ENCODE results near the gene ZNF526. TPM values are rescaled to one million over a fixed set of nuclear protein-coding genes. Genes with fewer than 3 reads are reported as not detected.

ZNF526 gene
- total and polyA plus RNA-seq, 10 donors: 1.9 to 15.0 (median 8.4) TPM

DNA sequence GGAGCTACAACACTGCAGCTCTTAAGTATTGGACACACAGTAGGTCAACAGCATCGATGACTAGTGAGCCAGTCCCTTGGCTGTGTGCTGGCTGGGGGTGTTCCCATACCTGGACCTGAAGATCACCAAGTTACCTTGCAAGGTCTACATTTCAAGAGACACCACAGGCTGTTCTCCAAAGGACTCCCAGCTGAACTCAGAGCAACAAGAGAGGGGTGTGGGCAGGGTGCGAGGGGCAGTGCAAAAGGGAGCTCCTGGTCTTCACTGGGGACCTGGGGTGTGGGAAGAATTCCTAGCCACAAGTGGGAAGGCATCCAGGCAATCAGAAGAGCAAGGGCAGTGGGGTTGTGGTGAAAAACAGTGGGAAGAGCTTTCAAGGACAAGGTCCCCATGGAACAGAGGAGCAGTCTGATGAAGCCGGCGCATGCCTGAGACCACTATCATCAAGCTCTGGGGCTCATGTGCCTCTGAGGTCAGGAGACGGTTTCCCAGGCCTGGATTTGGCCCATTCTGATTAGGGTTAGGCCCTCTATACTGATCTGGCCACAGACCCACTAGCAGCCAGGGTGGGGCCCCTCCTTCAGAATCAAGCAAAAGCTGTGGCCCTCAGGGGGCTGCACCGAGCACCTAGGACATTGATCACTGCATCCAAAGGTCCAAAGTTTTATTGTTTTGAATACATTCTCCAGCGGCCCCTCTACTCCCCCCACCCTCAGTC lies 27.0 kb downstream of the ZNF526 start:
- Histone ChIP-seq H3K27ac (peak overlapping the region in 3 of 8 donors; percentile 34 to 93 (median 41)), H3K27me3 (replicated peaks in 1 of 7) (no peaks in the 10 kb centered on the region), H3K4me3 (no peak overlapping the region), H3K36me3 (peaks cover 0 to 28% (median 17%) of the 10 kb centered on the region in 6 donors), H3K4me1 (peaks cover 25 to 83% (median 62%) of the 10 kb centered on the region in 6 donors), H3K9me3 (no peaks in the 10 kb centered on the region)
- intact Hi-C loops (cut with DNase I; ENCODE audit: low total_unique reads): no loop called here
- peak in 1 of 3 donors; percentile 35 for TF ChIP-seq POLR2AphosphoS5 (IDR thresholded peaks at IDR 0.05)
- no peak for TF ChIP-seq POLR2A (IDR thresholded peaks at IDR 0.05)
- TF ChIP-seq, protein P1, sequence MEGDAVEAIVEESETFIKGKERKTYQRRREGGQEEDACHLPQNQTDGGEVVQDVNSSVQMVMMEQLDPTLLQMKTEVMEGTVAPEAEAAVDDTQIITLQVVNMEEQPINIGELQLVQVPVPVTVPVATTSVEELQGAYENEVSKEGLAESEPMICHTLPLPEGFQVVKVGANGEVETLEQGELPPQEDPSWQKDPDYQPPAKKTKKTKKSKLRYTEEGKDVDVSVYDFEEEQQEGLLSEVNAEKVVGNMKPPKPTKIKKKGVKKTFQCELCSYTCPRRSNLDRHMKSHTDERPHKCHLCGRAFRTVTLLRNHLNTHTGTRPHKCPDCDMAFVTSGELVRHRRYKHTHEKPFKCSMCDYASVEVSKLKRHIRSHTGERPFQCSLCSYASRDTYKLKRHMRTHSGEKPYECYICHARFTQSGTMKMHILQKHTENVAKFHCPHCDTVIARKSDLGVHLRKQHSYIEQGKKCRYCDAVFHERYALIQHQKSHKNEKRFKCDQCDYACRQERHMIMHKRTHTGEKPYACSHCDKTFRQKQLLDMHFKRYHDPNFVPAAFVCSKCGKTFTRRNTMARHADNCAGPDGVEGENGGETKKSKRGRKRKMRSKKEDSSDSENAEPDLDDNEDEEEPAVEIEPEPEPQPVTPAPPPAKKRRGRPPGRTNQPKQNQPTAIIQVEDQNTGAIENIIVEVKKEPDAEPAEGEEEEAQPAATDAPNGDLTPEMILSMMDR (IDR thresholded peaks at IDR 0.05 in 8 of 11, conservative IDR thresholded peaks at IDR 0.05 in 3 of 11): no peak
- 69 to 95% (median 84%) methylated on average over 7 of the region's 7 CpGs for WGBS, 5 donors
- DNase-seq: no peak

DNA sequence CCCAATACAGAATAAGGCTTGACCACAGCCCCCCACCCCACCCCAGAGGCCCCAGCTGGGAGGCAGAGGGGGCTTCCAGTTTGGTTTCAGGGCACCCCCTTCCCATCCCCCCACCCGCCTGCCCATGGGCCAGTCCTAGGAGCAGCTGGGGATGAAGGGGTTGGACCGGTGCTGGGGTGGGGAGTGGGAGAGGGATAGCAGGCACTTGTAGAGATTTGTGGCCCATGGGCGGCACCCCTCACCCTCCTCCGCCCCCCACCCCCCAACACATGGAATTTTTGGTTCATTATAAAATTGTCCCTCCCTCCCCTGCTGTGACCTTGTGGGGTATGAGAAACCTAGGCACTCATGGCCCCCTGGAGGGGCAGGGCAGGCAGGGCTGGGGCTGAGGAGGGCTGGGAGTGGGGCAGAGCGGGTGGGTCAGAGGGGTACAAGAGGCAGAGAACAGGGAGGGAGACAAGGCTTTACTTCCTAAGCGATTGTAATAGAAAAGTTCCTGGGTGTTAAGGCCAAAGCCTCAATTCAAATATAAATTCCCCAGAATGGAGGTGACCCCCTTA lies 27.6 kb downstream of the ZNF526 start:
- no peaks in the 10 kb centered on the region for H3K9me3 ChIP-seq
- 81 to 97% (median 93%) methylated on average over 6 of the region's 6 CpGs for WGBS, 5 donors
- no peak overlapping the region for H3K4me3 ChIP-seq
- H3K27me3 ChIP-seq (replicated peaks in 1 of 7): no peaks in the 10 kb centered on the region
- peak overlapping the region in 3 of 8 donors; percentile 34 to 93 (median 41) for H3K27ac ChIP-seq
- TF ChIP-seq, protein P1 (IDR thresholded peaks at IDR 0.05 in 8 of 11, conservative IDR thresholded peaks at IDR 0.05 in 3 of 11): no peak
- TF ChIP-seq POLR2AphosphoS5 (IDR thresholded peaks at IDR 0.05) (no peak), POLR2A (IDR thresholded peaks at IDR 0.05) (no peak)
- peaks cover 31 to 89% (median 69%) of the 10 kb centered on the region in 6 donors for H3K4me1 ChIP-seq
- DNase-seq: no peak
- intact Hi-C loops (cut with DNase I; ENCODE audit: low total_unique reads): no loop called here
- H3K36me3 ChIP-seq: peaks cover 0 to 28% (median 17%) of the 10 kb centered on the region in 6 donors

DNA sequence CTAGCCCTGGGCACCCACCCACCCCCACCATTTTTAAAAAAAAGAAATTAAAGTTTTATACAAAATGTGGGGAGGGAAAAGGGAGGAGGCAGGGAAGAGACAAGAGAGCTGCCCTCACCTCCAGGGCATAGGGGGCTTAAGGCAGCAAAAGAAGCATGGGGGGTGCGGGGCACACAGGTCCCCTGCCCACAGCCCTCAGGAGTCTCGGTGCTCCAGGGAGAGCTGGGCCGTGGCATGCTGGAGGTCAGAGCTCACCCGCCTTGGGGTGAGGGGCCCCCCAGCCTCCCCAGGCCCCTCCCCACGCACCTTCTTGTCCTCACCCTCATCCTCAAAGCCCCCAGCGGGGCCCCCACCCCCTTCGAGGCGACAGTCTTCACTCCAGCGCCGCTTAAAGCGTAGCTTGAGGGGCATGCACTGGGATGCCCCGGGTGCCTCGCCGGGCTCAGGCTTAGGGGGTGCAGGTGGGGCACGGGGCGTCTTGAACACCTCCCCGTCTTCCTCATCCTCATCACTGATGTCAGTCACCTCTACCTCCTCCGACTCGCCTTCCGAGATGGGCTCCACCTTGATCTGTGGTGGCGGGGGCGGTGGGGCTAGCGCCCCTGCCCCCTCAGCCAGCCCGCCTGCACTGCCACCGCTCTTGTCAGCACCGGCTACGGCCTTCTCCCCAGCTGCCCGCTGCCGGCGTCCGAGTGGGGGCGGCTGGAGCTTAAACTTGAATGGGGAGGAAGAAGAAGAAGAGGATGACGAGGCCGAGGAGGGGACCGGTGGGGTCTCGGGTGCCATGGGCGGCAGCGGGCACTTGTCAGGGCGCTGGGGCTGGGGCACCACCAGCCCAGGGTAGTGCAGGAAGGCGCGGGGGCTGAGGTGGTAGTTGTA lies 28.4 kb downstream of the ZNF526 start:
- TF ChIP-seq POLR2AphosphoS5 (IDR thresholded peaks at IDR 0.05): peak in 2 of 3 donors; percentile 22 to 26
- TF ChIP-seq, protein P1 (IDR thresholded peaks at IDR 0.05 in 8 of 11, conservative IDR thresholded peaks at IDR 0.05 in 3 of 11): no peak
- no peak overlapping the region for H3K4me3 ChIP-seq
- peaks cover 34 to 92% (median 72%) of the 10 kb centered on the region in 6 donors for H3K4me1 ChIP-seq
- H3K27ac ChIP-seq: peak overlapping the region in 2 of 8 donors; percentile 99
- peaks cover 0 to 28% (median 17%) of the 10 kb centered on the region in 6 donors for H3K36me3 ChIP-seq
- intact Hi-C loops (cut with DNase I; ENCODE audit: low total_unique reads): no loop called here
- 90 to 94% (median 92%) methylated on average over 36 to 41 of the region's 41 CpGs for WGBS, 5 donors
- H3K27me3 ChIP-seq (replicated peaks in 1 of 7): no peaks in the 10 kb centered on the region
- no peaks in the 10 kb centered on the region for H3K9me3 ChIP-seq
- DNase-seq: peak; percentile 75
